GM18907 (cell line): ENCODE results near the gene TXNL4A.

Source experiments
- ATAC-seq: cut with Tn5 transposase; IDR thresholded peaks from one replicate; pipeline ENCODE4 v1.9.1; 2021; ENCODE audit warnings: mild to moderate bottlenecking, moderate library complexity; ENCODE audit not compliant: unreplicated experiment

TXNL4A gene

DNA sequence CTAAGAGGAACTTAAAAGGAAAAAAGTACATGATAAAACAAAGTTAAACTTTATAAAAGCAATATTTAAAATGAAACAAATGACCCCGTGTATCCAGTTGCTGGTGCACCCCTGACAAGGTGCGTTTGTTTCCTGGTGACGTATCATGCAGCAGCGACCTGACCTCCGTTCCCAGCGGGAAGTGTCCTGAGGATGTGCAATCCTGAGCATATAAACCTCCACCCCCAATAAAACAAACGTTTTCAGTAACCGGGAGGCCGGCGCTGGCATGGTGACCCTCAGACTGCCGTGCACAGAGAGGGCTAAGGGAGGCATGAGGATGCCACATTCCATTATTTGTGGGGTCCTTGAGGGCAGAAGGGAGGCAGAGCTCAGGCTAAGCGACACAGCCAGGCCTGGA, 51.7 kb downstream of the TXNL4A start:
- no peak for ATAC-seq

GRCh38 chr18:79935925-79936324, 52.4 kb downstream of the TXNL4A start:
- no peak for ATAC-seq

GRCh38 chr18:79935499-79935898, 52.9 kb downstream of the TXNL4A start:
- no peak for ATAC-seq

- no peak for ATAC-seq
Observed at GRCh38 chr18:79935098-79935480, 53.3 kb downstream of the TXNL4A start.

GRCh38 chr18:79934311-79935097, 53.9 kb downstream of the TXNL4A start:
- no peak for ATAC-seq

GRCh38 chr18:79933765-79934164, 54.6 kb downstream of the TXNL4A start:
- no peak for ATAC-seq

- ATAC-seq: no peak
Observed at GRCh38 chr18:79932907-79933306, 55.5 kb downstream of the TXNL4A start.

DNA sequence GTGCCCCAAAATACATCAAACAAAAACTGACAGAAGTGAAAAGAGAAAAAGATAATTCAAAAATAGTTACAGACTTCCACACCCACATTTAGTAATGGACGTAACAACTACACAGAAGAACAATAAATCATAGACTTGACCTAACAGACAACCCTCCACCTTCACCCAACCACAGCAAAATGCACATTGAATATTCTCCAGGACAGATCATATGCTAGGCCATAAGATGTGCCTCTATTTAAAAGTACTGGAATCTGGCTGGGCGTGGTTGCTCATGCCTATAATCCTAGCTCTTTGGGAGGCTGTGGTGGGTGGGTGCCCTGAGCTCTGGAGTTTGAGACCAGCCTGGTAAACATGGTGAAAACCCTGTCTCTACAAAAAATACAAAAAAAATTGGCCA, 56.9 kb downstream of the TXNL4A start:
- ATAC-seq: no peak

GRCh38 chr18:79930020-79930642, 58.2 kb downstream of the TXNL4A start:
- ATAC-seq: no peak

DNA sequence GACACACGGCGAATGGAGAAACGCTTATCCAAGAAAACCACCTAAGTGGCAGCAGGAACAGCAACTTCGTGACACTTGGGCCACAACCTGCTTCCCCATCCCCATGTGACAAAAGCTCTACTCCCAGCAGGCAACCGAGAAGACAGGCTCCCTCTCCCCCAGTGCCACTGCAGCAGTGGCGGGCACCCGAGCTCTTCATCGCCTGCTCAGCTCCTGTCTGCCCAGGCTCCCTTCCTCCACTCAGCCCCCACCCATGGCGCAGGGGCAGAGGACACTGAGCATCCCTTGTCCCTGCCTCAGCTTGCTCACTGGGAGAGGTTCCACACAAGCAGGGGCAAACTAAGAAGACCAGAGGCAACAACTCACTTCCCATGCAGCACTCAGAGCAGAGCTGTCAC, 59.8 kb downstream of the TXNL4A start:
- no peak for ATAC-seq

DNA sequence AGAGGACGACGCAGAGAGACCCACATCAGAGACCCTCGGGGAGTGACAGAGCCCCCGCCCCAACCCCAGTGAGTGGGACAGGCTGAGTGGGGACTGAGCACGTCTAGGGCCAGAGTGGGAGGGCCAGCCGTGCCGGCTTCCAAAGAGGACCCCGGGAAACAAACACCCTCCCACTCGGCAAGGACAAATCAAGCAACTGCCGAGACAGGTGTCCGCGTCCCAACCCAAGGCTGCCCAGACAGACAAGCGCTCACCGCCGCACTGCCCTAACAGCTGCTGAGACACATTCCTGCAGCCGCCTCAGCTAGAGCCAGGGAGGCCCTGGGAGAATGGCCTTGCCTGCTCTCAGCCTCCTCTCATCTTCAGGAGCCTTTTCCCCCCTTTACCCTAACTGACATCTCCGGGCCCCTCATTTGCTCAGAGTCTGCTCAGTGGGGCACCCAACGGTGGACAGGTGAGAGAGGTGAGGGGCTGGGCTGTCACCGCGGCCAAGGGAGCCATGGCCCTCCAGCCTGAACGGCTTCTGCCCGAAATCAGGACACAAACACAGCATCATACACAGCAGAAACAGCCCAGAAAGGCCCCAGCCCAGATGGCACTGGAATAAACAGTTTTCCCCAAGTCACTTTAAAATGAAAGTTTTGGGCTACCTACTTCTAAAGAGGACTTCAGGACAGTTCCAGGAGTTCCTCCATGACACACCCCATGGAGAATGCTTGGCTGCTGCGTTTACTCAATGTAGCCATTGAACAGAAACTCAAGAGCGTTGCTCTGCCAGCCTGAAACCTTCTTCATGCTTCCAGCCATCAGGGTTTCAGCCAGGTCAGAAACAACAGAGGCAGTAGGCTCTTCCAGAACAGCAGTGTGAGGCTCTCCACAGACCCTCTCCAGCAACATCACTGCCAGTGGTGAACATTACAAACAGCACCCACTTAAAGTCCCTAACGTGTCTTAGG, 60.5 kb downstream of the TXNL4A start:
- ATAC-seq: no peak

- ATAC-seq: no peak
Observed at GRCh38 chr18:79926715-79927606, 61.4 kb downstream of the TXNL4A start.

GRCh38 chr18:79926306-79926705, 62.1 kb downstream of the TXNL4A start:
- no peak for ATAC-seq

DNA sequence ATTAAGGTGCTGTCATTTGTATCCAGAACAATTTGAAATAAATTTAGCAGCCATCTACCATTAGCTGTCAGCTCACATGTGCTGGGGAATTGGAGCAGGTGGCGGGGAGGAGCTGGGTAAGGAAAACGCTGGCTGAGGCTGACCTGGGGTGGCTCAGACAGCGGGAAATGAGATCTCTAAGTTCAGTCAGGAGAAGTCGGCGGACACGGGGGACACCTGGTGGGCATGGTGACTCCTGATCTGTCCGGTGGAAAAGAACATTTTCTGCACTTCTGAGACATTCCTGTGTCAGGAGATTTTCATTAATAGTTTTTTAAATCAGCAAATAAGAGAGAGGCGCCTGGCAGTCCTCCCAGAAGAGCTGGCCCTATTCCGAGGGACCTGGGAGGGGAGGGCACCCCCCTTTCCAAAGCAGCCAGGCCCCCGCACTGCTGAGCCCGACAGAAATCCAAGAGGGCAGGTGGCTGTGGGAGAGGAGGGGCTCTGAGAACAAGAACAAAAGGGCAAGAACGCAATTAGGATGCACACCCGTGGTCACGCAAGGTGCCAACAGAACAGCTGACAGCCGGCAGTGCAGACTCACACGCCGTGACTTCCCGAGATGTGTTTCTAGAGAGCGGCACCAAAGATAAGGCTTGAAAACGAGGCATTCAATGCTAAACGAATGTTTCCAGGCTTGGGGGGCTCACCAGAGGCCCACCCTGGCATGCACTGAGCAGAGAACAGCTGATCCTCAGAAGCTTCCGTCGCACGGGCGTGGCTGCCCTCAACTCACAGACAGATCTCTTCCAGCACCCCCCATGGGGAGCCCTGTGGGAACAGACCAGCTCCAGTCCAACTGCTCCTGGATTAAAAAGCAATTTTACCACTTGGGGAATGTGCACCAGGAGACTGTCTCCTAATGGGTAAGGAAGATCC, 63.3 kb downstream of the TXNL4A start:
- ATAC-seq: no peak

DNA sequence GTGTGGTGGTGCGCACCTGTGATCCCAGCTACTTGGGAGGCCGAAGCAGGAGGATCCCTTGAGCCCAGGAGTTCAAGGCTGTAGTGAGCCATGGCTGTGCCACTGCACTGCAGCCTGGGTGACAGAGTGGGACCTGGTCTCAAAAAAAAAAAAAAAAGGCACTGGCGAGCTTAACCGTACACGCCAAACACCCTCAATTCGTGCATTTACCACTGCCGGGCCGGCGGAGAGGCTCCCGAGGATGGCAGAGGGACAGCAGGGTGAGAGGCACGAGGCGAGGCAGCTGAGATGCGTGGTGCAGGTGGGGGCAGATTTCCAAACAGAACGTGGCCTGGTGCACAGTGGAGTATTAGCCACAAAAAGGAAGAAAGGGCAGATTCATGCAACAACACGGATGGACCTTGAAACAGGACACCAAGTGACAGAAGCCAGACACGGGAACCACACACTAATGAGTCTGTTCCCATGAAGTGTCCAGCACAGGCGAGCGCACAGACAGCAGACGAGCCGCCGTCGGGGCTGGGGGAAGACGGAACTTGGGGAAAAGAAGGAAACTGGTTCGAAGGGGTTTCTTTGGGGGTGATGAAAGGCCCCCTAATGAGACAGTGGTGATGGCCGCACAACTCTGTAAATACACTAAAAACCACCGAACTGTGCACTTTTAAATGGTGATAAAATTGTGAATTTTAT, 64.3 kb downstream of the TXNL4A start:
- no peak for ATAC-seq

DNA sequence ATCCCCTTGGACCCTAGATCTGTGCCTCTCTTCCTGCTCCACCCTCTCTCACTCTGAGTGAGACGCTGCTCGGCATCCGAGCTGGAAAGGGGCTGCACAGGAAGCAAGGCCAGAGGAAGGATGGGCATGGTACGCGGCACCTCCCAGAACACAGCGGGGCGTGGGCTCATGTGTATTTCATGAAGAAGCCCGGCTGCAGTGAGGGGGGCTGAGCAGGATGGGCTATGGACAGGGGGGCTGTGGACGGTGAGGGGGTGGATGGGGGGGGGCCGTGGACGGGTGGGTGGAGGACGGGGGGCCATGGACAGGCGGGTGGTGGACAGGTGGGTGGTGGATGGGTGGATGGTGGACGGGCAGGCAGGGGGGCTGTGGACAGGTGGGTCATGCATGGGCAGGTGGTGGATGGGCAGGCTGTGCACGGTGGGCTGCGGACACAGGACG, 65.4 kb downstream of the TXNL4A start:
- ATAC-seq: no peak

- no peak for ATAC-seq
Observed at GRCh38 chr18:79921984-79922965, 66.1 kb downstream of the TXNL4A start.
